Right cardiac atrium (tissue), 5 donors: ENCODE results near the gene MAP3K5. TPM values are rescaled to one million over a fixed set of nuclear protein-coding genes. Genes with fewer than 3 reads are reported as not detected.

Experiments
- polyA plus RNA-seq: library from polyadenylated mRNA; stranded (reverse); fragments of 200-250 nt; gene quantifications from one replicate; pipeline ENCODE4 v1.2.3, GENCODE V29; 2013
- total RNA-seq, 4 donors: library from RNA; stranded (reverse); fragmentation: NEBNext Ultra II Directional; extraction: Animal tissue kit (Norgen Biotek cat#: 25700); gene quantifications; one replicate each; pipeline ENCODE4 v1.2.1, GENCODE V29; 2021
- donor health status: healthy with polysubstance abuse.
- donor health status: DM: no; HTN: yes; CAD: no.
- donor health status: DM: no; HTN: no; CAD: no.
- donor health status: DM: no; HTN: yes; CAD: no; lungs with severe emphysema.
- donor health status: DM: yes; HTN: yes; CAD: no.

Gene MAP3K5
- total and polyA plus RNA-seq, 5 donors = 2.8 to 7.3 (median 4.0) TPM

Other genes with a start within 250 kb of the MAP3K5 start
- 1 to 10 TPM; 1.3 to 2.5 (median 1.8) TPM for gene MAP7, start 242.1 kb downstream of the MAP3K5 start, total RNA-seq
- 0.79 TPM for gene MAP7, start 242.1 kb downstream of the MAP3K5 start, polyA plus RNA-seq
- gene PEX7, start 30.1 kb upstream of the MAP3K5 start, total RNA-seq = 10 to 100 TPM in 1 of 4 donors, 1 to 10 TPM in 3; 6.1 to 10.8 (median 6.6) TPM
- 7.7 TPM for gene PEX7, start 30.1 kb upstream of the MAP3K5 start, polyA plus RNA-seq
- not detected for gene SLC35D3, start 129.8 kb upstream of the MAP3K5 start, total RNA-seq
- 0.05 TPM for gene SLC35D3, start 129.8 kb upstream of the MAP3K5 start, polyA plus RNA-seq